LNCaP clone FGC (cell line): ENCODE results near the gene WNT7B.
A peak's percentile ranks its signal among the peaks of the same experiment; 100 is the strongest.
"Not testable (repeated sequence)": the region's sequence is repeated elsewhere in the genome, so short reads cannot be mapped to it uniquely, and the experiment has no call there.

Experiments used
- DNase-seq: peaks from one replicate; pipeline ENCODE4 v3.0.0-alpha.2; 2011; ENCODE audit warnings: low read depth
- H3K4me3 ChIP-seq: 2 replicates; pipeline ENCODE4 v1.5.1; 2011; ENCODE audit warnings: mild to moderate bottlenecking, low read depth, low read length, control low read depth
- TF ChIP-seq, protein P1 (sequence below): IDR thresholded peaks from 2 replicates; pipeline ENCODE4 v1.5.1; 2012; ENCODE audit warnings: mild to moderate bottlenecking; ENCODE audit not compliant: control insufficient read depth, insufficient read depth; ENCODE audit errors: extremely low read depth

The WNT7B gene

DNA sequence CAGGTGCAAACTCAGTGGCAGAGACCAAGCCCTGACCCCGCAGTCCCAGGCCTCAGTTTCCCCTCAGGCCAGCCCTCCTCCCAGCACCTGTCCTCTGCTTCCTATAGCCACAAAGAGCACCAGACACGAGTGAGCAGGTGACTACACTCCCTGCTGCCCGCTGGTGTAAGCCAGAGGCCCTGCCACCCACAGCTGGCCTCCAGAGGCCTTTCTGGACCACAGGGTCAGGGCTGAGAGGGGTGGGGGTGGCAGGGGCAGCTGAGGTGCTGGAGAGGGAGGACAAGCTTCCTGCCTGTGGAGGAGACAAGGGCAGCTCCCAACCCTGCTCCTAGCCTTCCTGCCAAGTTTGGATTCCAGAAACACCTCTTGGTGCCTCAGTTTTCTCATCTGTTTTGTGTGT is 31.3 kb upstream of the WNT7B start:
- DNase-seq: no peak
- TF ChIP-seq, protein P1, sequence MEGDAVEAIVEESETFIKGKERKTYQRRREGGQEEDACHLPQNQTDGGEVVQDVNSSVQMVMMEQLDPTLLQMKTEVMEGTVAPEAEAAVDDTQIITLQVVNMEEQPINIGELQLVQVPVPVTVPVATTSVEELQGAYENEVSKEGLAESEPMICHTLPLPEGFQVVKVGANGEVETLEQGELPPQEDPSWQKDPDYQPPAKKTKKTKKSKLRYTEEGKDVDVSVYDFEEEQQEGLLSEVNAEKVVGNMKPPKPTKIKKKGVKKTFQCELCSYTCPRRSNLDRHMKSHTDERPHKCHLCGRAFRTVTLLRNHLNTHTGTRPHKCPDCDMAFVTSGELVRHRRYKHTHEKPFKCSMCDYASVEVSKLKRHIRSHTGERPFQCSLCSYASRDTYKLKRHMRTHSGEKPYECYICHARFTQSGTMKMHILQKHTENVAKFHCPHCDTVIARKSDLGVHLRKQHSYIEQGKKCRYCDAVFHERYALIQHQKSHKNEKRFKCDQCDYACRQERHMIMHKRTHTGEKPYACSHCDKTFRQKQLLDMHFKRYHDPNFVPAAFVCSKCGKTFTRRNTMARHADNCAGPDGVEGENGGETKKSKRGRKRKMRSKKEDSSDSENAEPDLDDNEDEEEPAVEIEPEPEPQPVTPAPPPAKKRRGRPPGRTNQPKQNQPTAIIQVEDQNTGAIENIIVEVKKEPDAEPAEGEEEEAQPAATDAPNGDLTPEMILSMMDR: no peak
- no peak overlapping the region for H3K4me3 ChIP-seq

GRCh38 chr22:46007848-46008261 is 30.9 kb upstream of the WNT7B start:
- TF ChIP-seq, protein P1: no peak
- DNase-seq: no peak
- no peak overlapping the region for H3K4me3 ChIP-seq

GRCh38 chr22:46007003-46007847 is 30.3 kb upstream of the WNT7B start:
- TF ChIP-seq, protein P1: no peak
- DNase-seq: no peak
- H3K4me3 ChIP-seq: peak overlapping the region; percentile 36

- TF ChIP-seq, protein P1: peak; percentile 92
- H3K4me3 ChIP-seq: peak overlapping the region; percentile 36
- DNase-seq: no peak
Measured at GRCh38 chr22:46006379-46007002, 29.5 kb upstream of the WNT7B start.

GRCh38 chr22:46005116-46005705 is 28.2 kb upstream of the WNT7B start:
- H3K4me3 ChIP-seq, DNase-seq: not testable (repeated sequence)

DNA sequence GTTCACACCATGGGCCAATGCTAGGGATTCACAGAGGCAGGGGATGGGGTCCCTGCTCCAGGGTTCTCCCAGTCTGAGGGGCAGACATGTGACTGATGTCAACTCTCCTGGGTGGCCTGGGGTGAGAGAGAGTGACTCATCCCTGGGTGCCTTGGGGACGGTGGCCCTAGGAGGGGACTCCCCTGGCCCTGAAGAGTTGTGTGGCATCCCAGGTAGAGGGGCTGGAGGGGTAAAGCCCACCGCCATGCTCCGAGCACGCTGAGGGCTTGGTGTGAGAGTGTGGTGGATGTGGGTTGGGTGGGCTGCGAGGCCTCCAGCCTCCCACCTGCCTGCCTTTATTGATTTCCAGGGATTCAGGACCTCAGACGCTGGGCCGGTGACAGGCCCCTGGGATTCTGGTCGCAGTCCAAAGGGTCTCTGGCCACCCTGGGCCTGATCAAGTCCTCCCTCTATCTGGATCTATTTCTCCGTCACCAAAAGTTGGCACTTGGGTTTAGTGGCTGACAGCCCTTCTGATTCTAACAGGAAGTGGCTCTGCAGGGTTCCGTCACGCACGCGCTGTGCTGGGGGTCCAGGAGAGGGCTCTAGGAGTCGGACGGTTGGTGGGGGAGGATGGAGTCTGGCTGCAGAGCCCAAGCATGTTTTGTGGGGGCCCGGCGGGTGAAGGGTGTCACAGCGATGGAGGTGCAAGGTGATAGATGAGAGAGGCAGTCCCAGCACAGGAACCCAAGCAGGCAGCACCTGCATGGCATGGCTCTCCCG is 27.3 kb upstream of the WNT7B start:
- TF ChIP-seq, protein P1: no peak
- DNase-seq: no peak
- no peak overlapping the region for H3K4me3 ChIP-seq
